Measurements from ENCODE around the gene SHOX. TPM values are rescaled to one million over a fixed set of nuclear protein-coding genes. Genes with fewer than 3 reads are reported as not detected.

The SHOX gene
- total RNA-seq (2022; extraction: Qiagen RNA extraction), result not detected in 5 replicates

DNA sequence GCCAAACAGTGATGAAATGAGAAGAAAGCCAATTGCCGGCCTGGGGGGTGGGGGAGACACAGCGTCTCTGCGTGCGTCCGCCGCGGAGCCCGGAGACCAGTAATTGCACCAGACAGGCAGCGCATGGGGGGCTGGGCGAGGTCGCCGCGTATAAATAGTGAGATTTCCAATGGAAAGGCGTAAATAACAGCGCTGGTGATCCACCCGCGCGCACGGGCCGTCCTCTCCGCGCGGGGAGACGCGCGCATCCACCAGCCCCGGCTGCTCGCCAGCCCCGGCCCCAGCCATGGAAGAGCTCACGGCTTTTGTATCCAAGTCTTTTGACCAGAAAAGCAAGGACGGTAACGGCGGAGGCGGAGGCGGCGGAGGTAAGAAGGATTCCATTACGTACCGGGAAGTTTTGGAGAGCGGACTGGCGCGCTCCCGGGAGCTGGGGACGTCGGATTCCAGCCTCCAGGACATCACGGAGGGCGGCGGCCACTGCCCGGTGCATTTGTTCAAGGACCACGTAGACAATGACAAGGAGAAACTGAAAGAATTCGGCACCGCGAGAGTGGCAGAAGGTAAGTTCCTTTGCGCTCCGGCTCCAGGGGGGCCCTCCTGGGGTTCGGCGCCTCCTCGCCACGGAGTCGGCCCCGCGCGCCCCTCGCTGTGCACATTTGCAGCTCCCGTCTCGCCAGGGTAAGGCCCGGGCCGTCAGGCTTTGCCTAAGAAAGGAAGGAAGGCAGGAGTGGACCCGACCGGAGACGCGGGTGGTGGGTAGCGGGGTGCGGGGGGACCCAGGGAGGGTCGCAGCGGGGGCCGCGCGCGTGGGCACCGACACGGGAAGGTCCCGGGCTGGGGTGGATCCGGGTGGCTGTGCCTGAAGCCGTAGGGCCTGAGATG, at the start of gene SHOX:
TSS of gene SHOX (plus strand) at position 180 of the 885 bp plus-strand sequence. CDS start at position 287, 107 bp downstream.

Other genes starting within 250 kb of the SHOX start
- gene PPP2R3B, start 243.9 kb upstream of the SHOX start, total RNA-seq (2022; extraction: Qiagen RNA extraction), result 15.0 to 28.9 TPM (median 25.5 TPM) in 5 replicates

All from A549 treated with CORT108297 at 1 μM for 4 hours (cell line).